Progenitor cell of endocrine pancreas (in vitro differentiated cells): Measurements from ENCODE around the gene MAP3K5. TPM values are rescaled to one million over a fixed set of nuclear protein-coding genes. Genes with fewer than 3 reads are reported as not detected.

Source experiments
- DNase-seq: peaks from one replicate; pipeline ENCODE4 v3.0.0; 2021; ENCODE audit warnings: low spot score; ENCODE audit not compliant: unreplicated experiment
- H3K27ac Mint-ChIP-seq: 2 replicates; pipeline ENCODE4 v1.8.0; 2021; ENCODE audit warnings: mild to moderate bottlenecking, moderate library complexity, mixed read lengths
- H3K27me3 Mint-ChIP-seq: 2 replicates; pipeline ENCODE4 v1.8.0; 2021; ENCODE audit warnings: mixed read lengths
- H3K36me3 Mint-ChIP-seq: 2 replicates; pipeline ENCODE4 v1.8.0; 2022; ENCODE audit warnings: mixed read lengths; ENCODE audit not compliant: insufficient read depth
- H3K4me1 Mint-ChIP-seq: 2 replicates; pipeline ENCODE4 v1.8.0; 2021; ENCODE audit warnings: low read depth, mixed read lengths
- H3K4me3 Mint-ChIP-seq: 2 replicates; pipeline ENCODE4 v1.8.0; 2021; ENCODE audit warnings: low read depth, mild to moderate bottlenecking, moderate library complexity, mixed read lengths
- H3K9me3 Mint-ChIP-seq: 2 replicates; pipeline ENCODE4 v1.8.0; 2021; ENCODE audit warnings: low read depth, mixed read lengths
- total RNA-seq: library from RNA; stranded (reverse); gene quantifications from 2 replicates; pipeline ENCODE4 v1.2.1, GENCODE V29; 2021
- TF ChIP-seq, protein P1 (sequence below): fragments of 200-600 bp; sonication (generic); IDR thresholded peaks from one replicate; pipeline ENCODE4 v1.5.0; 2021; ENCODE audit warnings: antibody characterized with exemption, mild to moderate bottlenecking; ENCODE audit not compliant: unreplicated experiment

Gene MAP3K5
- total RNA-seq, 1 donor from 2014 or later, result 1.1 TPM

DNA sequence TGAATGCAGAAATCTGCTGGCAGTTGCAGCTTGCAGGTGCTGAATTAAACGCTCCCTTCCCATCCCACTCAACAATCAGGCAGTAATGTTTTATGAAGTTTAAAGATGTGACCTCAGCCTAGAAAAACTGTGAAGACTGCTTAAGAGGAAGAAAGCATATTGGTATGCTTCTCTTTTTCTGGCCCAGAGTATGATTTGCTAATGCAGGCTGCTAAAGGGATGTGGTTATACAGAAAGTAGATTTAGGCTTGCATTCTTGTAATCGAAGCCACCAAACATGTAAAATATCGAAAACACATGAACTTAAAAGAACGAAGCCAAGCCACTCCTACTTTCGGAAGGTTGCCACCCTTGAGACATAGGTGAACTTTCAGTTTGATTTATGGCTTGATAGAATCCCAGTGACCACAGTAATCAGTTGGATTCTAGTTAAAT is 40.7 kb downstream of the MAP3K5 start:
- H3K36me3 Mint-ChIP-seq, result no peaks in the 10 kb centered on the region
- peaks cover 3% of the 10 kb centered on the region for H3K27me3 Mint-ChIP-seq
- H3K4me3 Mint-ChIP-seq, result no peak overlapping the region
- no peaks in the 10 kb centered on the region for H3K4me1 Mint-ChIP-seq
- TF ChIP-seq, protein P1, sequence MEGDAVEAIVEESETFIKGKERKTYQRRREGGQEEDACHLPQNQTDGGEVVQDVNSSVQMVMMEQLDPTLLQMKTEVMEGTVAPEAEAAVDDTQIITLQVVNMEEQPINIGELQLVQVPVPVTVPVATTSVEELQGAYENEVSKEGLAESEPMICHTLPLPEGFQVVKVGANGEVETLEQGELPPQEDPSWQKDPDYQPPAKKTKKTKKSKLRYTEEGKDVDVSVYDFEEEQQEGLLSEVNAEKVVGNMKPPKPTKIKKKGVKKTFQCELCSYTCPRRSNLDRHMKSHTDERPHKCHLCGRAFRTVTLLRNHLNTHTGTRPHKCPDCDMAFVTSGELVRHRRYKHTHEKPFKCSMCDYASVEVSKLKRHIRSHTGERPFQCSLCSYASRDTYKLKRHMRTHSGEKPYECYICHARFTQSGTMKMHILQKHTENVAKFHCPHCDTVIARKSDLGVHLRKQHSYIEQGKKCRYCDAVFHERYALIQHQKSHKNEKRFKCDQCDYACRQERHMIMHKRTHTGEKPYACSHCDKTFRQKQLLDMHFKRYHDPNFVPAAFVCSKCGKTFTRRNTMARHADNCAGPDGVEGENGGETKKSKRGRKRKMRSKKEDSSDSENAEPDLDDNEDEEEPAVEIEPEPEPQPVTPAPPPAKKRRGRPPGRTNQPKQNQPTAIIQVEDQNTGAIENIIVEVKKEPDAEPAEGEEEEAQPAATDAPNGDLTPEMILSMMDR, result no peak
- no peak for DNase-seq
- no peak overlapping the region for H3K27ac Mint-ChIP-seq
- H3K9me3 Mint-ChIP-seq, result no peaks in the 10 kb centered on the region

DNA sequence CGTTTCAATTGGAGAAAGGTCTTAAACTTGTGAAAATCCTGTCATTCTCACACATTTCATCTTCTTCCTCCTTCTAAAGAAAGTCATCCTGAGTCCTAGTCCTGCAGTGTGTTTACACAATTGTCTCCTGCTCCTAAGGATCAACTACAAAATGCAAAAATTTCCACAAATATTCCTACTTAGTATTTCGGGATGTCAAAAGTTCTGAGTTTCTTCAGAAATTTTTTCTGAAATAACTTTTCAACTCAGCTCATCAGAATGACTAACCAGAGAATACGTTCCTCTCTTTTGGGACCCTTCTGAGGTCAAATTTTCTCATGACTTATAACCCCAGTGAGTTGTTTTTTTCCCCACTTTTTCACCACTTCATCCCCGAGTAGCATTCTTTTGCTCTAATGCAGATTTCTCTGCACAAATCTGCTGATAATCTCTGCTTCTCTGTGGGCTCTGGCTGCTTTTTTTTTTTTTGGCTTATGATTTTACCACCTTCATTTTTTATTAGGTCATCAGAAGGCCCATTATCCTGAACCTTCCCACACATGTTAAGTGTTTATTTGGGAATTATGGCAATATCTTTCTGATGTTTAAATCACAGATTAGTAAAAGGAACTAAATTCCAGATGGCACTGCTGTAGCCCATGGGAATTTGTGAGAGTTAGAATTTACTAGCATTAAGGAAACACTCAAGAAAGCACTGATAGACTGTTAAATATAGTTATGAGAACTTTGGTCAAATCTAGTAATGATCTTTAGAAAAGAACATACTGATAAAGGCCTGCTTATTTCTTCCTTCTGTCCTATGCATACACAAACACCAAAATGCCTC is 41.4 kb downstream of the MAP3K5 start:
- peaks cover 3% of the 10 kb centered on the region for H3K27me3 Mint-ChIP-seq
- DNase-seq, result no peak
- H3K9me3 Mint-ChIP-seq, result no peaks in the 10 kb centered on the region
- H3K4me1 Mint-ChIP-seq, result no peaks in the 10 kb centered on the region
- no peak overlapping the region for H3K4me3 Mint-ChIP-seq
- H3K36me3 Mint-ChIP-seq, result no peaks in the 10 kb centered on the region
- TF ChIP-seq, protein P1, result no peak
- H3K27ac Mint-ChIP-seq, result no peak overlapping the region

DNA sequence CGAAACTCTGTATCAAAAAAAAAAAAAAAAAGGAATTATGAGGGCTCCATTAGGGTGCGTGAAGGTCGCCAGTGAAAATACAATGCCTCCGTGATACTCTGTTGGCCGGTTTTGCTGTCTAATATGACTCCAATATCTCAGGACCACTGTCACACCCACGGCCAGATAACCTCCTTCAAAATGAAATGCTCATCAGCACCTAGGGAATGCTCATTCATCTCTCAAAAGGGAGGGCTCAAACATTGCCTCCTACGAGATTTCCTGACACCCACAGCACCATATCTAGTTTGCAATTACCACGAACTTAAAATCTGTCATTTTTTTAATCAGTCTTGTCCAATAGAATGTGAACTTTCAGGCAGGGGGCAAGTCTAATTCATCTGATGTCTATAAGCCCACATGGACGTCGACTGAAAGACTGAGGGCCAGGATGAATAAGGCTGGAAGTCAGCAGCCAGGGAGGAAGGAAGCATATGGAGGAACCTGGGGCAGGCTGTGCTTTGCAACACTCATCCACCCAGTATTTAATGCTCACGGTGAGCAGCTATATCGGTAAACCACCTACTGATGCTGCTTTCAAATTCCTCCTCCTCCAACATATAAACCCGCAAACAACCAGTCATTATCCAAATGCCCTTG is 42.8 kb downstream of the MAP3K5 start:
- Mint-ChIP-seq H3K27ac (no peak overlapping the region), H3K4me3 (no peak overlapping the region), H3K36me3 (no peaks in the 10 kb centered on the region), H3K4me1 (no peaks in the 10 kb centered on the region), H3K9me3 (no peaks in the 10 kb centered on the region), H3K27me3 (peaks cover 7% of the 10 kb centered on the region)
- TF ChIP-seq, protein P1, result no peak
- DNase-seq, result no peak

DNA sequence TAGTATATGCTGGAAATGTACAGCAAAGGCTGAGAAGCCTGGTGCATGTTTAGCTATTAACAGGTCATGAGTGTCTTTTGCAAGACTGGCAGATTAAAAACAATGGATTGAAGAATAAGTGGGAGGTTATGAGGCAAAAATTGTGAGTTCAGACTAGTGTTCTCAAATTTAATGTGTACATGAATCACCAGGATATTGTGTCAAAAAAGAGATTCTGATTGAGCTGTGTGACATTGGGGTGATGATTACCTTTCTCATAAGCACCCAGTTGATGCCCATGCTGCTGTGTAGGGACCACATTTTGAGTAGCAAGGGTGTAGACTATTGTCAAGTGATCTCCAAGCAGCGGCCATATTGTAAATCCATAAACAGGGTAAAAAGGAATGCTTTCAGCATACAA is 44.8 kb downstream of the MAP3K5 start:
- H3K4me1 Mint-ChIP-seq, result no peaks in the 10 kb centered on the region

DNA sequence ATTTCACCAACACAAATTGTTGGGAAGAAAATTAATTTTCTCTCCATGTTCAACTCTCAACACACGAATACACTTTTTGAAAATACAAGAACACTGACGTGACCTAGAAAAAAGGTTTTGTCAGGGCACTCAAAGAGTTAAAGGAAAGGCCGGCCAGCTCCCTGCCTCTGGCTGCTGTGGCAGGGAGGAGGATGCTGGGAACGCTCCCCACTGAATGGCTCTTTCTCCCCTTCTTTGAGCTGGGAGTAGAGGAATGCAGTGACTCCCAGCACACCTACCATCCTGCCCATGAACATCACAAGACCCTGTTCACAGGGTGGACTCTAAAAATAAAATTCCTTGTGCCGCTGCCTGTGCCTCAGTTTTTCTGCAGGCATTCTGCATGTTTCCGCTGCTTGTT is 47.0 kb downstream of the MAP3K5 start:
- H3K9me3 Mint-ChIP-seq, result no peaks in the 10 kb centered on the region
- peaks cover 7% of the 10 kb centered on the region for H3K27me3 Mint-ChIP-seq
- no peak overlapping the region for H3K27ac Mint-ChIP-seq
- H3K36me3 Mint-ChIP-seq, result no peaks in the 10 kb centered on the region
- TF ChIP-seq, protein P1, result no peak
- H3K4me1 Mint-ChIP-seq, result no peaks in the 10 kb centered on the region
- no peak overlapping the region for H3K4me3 Mint-ChIP-seq
- DNase-seq, result no peak

More for the DNA sequence above, 44.8 kb downstream of the MAP3K5 start:
- TF ChIP-seq, protein P1, result no peak
- Mint-ChIP-seq H3K27ac (no peak overlapping the region), H3K27me3 (peaks cover 9% of the 10 kb centered on the region), H3K9me3 (no peaks in the 10 kb centered on the region), H3K4me3 (no peak overlapping the region), H3K36me3 (no peaks in the 10 kb centered on the region)
- no peak for DNase-seq
